GM20000 (cell line): ENCODE data around the gene MYO3B.

Experiments
- DNase-seq: peaks from one replicate; pipeline ENCODE4 v3.0.0; 2012; ENCODE audit warnings: low spot score
- TF ChIP-seq, protein P1 (sequence below): IDR thresholded peaks from 2 replicates; pipeline ENCODE4 v1.5.1; 2012; ENCODE audit warnings: mild to moderate bottlenecking, control low read depth; ENCODE audit errors: extremely low read depth, missing control alignments

The MYO3B gene

DNA sequence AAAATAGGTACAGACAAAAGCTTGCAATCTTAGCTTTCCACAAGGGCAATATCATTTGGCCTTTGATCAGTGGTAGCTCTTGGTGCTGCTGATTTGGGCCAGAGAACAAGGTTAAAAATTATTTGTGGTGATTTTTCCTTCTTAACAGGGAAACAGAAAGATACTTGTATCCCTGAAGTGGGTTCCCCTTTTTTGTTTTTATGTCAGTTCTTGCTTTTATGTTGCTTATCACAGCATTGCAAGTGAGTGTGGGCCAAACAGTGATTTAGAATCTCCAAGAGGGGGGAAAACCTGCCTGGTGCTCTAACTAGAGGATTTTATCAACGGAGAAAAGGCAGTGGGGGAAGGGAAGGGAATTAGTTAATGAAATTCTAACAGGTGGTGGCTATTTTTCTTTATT lies 339.6 kb downstream of the MYO3B start:
- TF ChIP-seq, protein P1, sequence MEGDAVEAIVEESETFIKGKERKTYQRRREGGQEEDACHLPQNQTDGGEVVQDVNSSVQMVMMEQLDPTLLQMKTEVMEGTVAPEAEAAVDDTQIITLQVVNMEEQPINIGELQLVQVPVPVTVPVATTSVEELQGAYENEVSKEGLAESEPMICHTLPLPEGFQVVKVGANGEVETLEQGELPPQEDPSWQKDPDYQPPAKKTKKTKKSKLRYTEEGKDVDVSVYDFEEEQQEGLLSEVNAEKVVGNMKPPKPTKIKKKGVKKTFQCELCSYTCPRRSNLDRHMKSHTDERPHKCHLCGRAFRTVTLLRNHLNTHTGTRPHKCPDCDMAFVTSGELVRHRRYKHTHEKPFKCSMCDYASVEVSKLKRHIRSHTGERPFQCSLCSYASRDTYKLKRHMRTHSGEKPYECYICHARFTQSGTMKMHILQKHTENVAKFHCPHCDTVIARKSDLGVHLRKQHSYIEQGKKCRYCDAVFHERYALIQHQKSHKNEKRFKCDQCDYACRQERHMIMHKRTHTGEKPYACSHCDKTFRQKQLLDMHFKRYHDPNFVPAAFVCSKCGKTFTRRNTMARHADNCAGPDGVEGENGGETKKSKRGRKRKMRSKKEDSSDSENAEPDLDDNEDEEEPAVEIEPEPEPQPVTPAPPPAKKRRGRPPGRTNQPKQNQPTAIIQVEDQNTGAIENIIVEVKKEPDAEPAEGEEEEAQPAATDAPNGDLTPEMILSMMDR = no peak
- DNase-seq = no peak

DNA sequence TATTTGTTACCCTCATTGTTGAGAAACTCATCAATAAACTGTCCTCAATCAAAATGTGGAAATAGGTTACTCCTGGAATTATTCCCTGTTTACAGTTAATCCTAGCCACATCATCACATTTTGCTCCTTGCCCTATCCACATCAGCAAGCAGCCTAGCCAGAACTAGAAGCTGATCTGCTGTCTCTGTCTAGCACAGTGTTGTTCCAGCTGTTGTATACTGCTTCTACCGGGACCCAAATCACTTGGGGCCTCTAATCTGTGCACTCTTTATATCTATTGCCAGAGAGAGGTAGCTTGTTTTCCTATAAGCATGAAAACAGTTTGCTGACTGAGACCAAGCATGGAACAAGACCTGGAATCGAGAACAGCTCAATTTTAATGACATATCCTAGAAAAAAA lies 341.0 kb downstream of the MYO3B start:
- no peak for DNase-seq
- TF ChIP-seq, protein P1 = no peak

GRCh38 chr2:170521299-170521698 lies 343.4 kb downstream of the MYO3B start:
- TF ChIP-seq, protein P1 = no peak
- no peak for DNase-seq

DNA sequence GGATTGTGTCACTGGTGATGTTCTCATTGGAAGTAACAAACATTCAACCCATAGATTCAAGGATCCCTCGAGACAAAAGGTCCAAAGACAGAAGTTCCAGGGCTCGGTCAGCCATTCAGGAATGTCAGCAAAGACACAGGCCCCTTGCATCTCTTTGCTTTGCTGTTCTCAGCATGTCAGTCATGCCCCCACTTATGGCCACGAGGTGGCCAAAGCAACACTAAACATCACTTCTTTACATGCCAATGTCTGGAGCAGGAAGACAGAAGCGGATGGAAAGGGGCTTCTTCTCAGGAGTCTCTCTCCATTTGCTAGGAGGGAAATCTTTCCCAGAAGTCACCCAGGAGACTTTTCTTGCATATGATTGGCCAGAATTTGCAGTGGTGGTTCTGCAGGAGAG lies 345.6 kb downstream of the MYO3B start:
- no peak for DNase-seq
- TF ChIP-seq, protein P1 = no peak

DNA sequence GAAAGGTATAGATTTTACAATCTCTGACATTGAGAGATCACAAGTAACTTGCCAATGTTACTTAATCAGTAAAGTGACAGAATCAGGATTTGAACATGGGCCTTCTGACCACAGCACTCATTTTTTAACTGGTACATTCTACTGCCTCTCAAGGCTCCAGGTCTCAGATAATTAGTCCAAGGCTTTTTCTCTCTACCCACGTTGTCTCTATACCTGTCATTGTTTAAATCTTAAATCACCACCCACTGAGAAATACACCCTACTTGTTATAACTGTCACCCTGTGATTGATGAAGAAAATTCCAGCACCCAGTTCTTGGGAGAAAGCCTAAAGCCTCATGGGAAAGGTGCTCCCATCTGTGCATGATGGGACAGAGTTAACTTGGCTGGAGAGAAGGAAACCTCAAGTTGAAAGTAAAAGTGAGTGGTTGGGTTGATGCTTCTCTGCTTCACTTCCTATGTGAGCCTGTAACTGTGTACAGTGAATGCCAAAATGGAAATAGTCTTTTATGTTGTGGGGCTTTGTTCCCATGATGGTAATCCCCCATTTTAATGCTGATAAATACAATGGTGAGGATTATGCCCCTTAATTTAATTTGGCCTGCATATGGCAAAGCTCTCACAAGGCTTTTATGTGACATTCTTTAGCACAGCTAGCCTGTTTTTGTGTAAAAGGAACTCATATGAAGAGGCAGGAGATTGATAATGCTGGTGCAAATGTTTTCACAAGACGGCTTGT lies 347.1 kb downstream of the MYO3B start:
- peak; percentile 24 for DNase-seq
- TF ChIP-seq, protein P1 = no peak

- TF ChIP-seq, protein P1 = no peak
These were observed 347.6 kb downstream of the MYO3B start for GRCh38 chr2:170525566-170525900.

GRCh38 chr2:170530284-170530745 lies 352.4 kb downstream of the MYO3B start:
- TF ChIP-seq, protein P1 = no peak
- DNase-seq = no peak

More at GRCh38 chr2:170525566-170525900, 347.6 kb downstream of the MYO3B start:
- no peak for DNase-seq
